Right renal cortex interstitium (tissue), 3 donors: ENCODE results near the gene RNF10. TPM values are rescaled to one million over a fixed set of nuclear protein-coding genes. Genes with fewer than 3 reads are reported as not detected.
"Not testable (repeated sequence)": the region's sequence is repeated elsewhere in the genome, so short reads cannot be mapped to it uniquely, and the experiment has no call there.

Source experiments
- DNase-seq, 3 donors: peaks; one replicate each; pipeline ENCODE4 v3.0.0-alpha.2; 2013; ENCODE audit warnings: low read depth in 3 of 3, low spot score in 2 of 3
- polyA plus RNA-seq, 3 donors: library from polyadenylated mRNA; unstranded; fragments of 120-200 nt; gene quantifications; one replicate each; pipeline ENCODE4 v1.2.1, GENCODE V29; 2013; ENCODE audit not compliant: insufficient read length in 3 of 3

RNF10 gene
- polyA plus RNA-seq, 3 donors = 237 to 303 (median 280) TPM

DNA sequence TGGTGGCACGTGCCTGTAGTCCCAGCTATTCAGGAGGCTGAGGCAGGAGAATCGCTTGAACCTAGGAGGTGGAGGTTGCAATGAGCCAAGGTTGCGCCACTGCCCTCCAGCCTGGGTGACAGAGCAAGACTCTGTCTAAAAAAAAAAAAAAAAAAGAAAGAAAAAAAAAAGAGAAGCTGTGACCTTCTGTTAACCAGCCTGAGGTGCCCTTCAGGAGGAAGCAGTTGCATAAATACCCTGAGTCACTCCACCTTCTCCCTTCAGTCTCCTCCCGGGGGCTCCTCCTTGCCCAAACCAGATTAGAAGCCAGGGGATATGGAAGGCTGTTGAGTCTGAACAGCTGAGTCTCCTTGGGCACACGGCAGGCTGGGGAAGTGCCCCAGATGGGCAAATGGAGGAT is 68.3 kb downstream of the RNF10 start:
- not testable (repeated sequence) for DNase-seq

- DNase-seq = no peak
Measured at GRCh38 chr12:120610560-120610959, 76.4 kb downstream of the RNF10 start.

- DNase-seq = not testable (repeated sequence)
Measured at GRCh38 chr12:120611534-120611933, 77.4 kb downstream of the RNF10 start.

- no peak for DNase-seq
Measured at GRCh38 chr12:120614848-120615247, 80.7 kb downstream of the RNF10 start.

DNA sequence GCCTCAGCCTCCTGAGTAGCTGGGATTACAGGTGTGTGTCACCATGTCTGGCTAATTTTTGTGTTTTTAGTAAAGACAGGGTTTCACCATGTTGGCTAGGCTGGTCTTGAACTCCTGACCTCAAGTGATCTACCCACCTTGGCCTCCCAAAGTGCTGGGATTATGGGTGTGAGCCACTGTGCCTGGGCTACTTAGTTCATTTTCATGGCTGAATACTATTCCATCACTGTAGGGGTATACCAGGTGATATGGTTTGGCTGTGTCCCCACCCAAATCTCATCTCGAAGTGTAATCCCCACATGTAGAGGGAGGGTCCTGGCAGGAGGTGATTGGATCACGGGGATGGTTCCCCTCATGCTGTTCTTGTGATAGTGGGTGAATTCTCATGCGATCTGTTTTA is 83.0 kb downstream of the RNF10 start:
- DNase-seq = not testable (repeated sequence)

DNA sequence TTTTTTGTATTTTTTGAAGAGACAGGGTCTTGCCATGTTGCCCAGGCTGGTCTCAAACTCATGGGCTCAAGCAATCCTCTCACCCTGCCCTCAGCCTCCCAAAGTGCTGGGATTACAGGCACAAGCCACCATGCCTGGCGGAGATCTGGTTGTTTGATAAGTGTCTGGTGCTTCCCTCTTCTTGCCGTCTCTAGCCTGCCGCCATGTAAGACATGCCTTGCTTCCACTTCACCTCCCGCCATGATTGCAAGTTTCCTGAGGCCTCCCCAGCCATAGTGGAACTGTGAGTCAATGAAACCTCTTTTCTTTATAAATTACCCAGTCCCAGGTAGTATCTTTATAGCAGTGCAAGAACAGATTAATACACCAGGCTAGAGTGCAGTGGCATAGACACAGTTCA is 83.6 kb downstream of the RNF10 start:
- not testable (repeated sequence) for DNase-seq

DNA sequence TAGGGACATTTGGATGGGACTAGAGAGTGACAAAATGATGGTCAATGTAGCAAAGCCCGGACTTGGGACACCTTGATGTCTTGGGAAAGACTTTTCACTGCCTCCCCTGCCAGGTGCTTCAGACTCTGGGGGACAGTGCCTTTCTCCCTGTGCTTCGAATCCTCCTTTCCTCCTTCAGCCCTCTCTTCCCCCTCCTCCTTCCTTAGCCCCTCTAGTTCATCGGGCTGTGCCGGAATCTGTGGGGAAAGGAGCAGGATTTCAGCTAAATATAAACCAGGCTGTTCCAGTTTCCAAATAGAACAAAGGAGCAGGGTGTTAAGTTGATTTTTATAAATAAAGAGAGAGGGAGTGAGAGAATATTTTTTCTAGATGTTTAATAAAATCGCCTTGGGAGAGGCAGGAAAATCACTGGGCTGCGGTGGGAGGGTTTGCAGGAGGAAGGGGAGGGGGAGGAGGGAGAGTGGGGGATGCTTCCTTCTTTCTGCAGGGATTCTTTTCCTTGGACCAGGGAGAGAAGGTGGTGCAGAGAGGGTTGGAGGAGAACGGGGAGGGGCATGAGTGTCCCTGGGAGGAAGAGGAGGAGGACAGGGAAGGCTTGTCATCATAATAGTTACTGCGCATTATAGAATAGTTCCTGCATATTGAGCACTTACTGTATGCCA is 84.9 kb downstream of the RNF10 start:
- no peak for DNase-seq

DNA sequence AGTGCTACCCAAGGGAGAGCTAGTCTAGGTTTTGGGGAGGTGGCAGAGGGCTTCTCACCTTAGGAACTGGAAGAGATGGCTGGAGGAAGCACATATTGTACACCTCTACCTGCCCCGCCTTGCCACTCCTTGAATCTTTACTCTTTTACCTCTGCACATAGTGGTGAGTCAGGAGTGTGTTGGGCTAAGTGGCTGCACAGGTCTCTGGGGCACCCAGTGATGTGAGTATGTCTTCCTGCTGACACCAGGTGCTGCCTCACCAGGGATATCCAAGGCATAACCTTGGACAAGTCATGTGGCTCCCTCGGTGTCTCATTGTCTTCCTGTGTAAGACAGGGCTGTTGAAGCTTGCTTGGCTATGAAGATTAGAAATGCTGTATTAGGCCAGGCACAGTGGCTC is 86.5 kb downstream of the RNF10 start:
- no peak for DNase-seq

DNA sequence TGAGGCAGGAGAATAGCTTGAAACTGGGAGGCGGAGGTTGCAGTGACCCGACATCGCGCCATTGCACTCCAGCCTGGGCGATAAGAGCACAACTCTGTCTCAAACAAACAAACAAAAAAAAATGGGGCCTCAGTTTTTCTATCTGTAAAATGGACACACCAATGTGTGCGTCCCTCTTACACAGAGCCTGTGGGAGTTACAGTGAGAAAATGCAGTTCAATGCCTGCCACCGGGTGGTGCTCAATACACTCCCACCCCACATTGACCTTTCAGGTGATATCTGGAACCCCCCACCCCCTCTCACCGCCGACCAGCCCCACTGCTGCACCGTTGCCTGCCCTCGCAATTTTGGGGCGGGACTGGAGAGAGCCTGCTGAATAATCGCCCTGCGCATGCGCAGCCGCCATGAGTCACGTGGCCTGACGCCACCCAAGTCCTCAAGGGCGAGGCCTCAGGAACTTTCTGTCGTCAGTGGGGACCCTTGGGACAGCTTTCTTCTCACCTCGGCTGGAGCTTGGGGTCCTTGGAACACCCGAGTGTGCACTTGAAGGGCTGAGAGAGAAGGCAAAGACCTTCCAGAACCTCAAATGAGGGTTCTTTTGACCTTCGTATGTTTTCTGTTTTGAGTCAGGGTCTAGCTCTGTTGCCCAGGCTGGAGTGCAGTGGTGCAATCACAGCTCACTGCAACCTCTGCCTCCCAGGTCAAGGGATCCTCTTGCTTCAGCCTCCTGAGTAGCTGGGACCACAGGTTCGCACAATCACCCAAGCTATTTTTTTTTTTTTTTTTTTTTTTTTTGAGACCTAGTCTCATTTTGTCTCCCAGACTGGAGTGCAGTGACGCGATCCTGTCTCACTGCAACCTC is 91.6 kb downstream of the RNF10 start:
- DNase-seq = no peak

Other genes starting within 250 kb of the RNF10 start
- not detected for gene RNU4-2, start 242.5 kb upstream of the RNF10 start, polyA plus RNA-seq
- gene RNU4-1, start 241.1 kb upstream of the RNF10 start, polyA plus RNA-seq = not detected
- gene SIRT4, start 232.0 kb upstream of the RNF10 start, polyA plus RNA-seq = 1 to 10 TPM; 4.2 to 5.8 (median 5.2) TPM
- under 1 TPM; 0.31 to 0.49 (median 0.40) TPM for gene PLA2G1B, start 206.6 kb upstream of the RNF10 start, polyA plus RNA-seq
- gene MSI1, start 165.2 kb upstream of the RNF10 start, polyA plus RNA-seq = 10 to 100 TPM; 15.5 to 18.3 (median 15.8) TPM
- gene COX6A1, start 96.2 kb upstream of the RNF10 start, polyA plus RNA-seq = 100 to 1,000 TPM; 293 to 339 (median 323) TPM
- 10 to 100 TPM; 45.7 to 50.4 (median 49.2) TPM for gene TRIAP1, start 88.0 kb upstream of the RNF10 start, polyA plus RNA-seq
- 10 to 100 TPM; 32.7 to 34.3 (median 33.9) TPM for gene GATC, start 87.9 kb upstream of the RNF10 start, polyA plus RNA-seq
- 100 to 1,000 TPM; 204 to 236 (median 228) TPM for gene SRSF9, start 64.6 kb upstream of the RNF10 start, polyA plus RNA-seq
- 100 to 1,000 TPM; 480 to 578 (median 536) TPM for gene DYNLL1, start 38.2 kb upstream of the RNF10 start, polyA plus RNA-seq
- gene COQ5, start 5.2 kb upstream of the RNF10 start, polyA plus RNA-seq = 10 to 100 TPM; 65.0 to 75.4 (median 68.3) TPM
- gene POP5, start 47.0 kb downstream of the RNF10 start, polyA plus RNA-seq = 10 to 100 TPM; 45.9 to 54.5 (median 47.4) TPM
- 1 to 10 TPM; 5.6 to 6.4 (median 5.8) TPM for gene CABP1, start 106.3 kb downstream of the RNF10 start, polyA plus RNA-seq
- 100 to 1,000 TPM; 177 to 191 (median 185) TPM for gene MLEC, start 152.8 kb downstream of the RNF10 start, polyA plus RNA-seq
- 10 to 100 TPM; 77.5 to 88.9 (median 81.4) TPM for gene UNC119B, start 176.1 kb downstream of the RNF10 start, polyA plus RNA-seq
- gene ACADS, start 191.5 kb downstream of the RNF10 start, polyA plus RNA-seq = 10 to 100 TPM; 15.8 to 19.9 (median 16.8) TPM